Lower lobe of right lung (tissue), 2 donors: ENCODE measurements around the gene PALLD. TPM values are rescaled to one million over a fixed set of nuclear protein-coding genes. Genes with fewer than 3 reads are reported as not detected.
"Not testable (repeated sequence)": the region's sequence is repeated elsewhere in the genome, so short reads cannot be mapped to it uniquely, and the experiment has no call there.

Source experiments
- ATAC-seq, 2 donors: fragments of 200-7000 bp; cut with Tn5 transposase; one replicate each; pipeline ENCODE4 v1.9.1; 2020 to 2022; ENCODE audit warnings: mild to moderate bottlenecking in 2 of 2, moderate library complexity in 2 of 2
- DNase-seq: peaks from one replicate; pipeline ENCODE4 v3.0.0-alpha.2; 2020
- H3K27ac ChIP-seq: fragments of 200-600 bp; one replicate; pipeline ENCODE4 v1.8.0; 2022
- H3K27me3 ChIP-seq: fragments of 200-600 bp; one replicate; pipeline ENCODE4 v1.8.0; 2022; ENCODE audit warnings: low read depth
- H3K36me3 ChIP-seq: fragments of 200-600 bp; one replicate; pipeline ENCODE4 v1.8.0; 2022; ENCODE audit warnings: mild to moderate bottlenecking
- H3K4me1 ChIP-seq: fragments of 200-600 bp; one replicate; pipeline ENCODE4 v1.8.0; 2022
- H3K4me3 ChIP-seq: fragments of 200-600 bp; one replicate; pipeline ENCODE4 v1.8.0; 2022; ENCODE audit warnings: mild to moderate bottlenecking
- H3K9me3 ChIP-seq: fragments of 200-600 bp; one replicate; pipeline ENCODE4 v1.8.0; 2022
- CTCF ChIP-seq: fragments of 200-600 bp; IDR thresholded peaks from one replicate; pipeline ENCODE4 v1.8.0; 2022; ENCODE audit warnings: antibody characterized with exemption, mild to moderate bottlenecking
- intact Hi-C: fragments of 100-400 bp; cut with DNase I; formaldehyde crosslinking; loops from one replicate; pipeline ENCODE4 v1.11.0; 2022
- total RNA-seq: library from RNA; stranded (reverse); fragmentation: NEBNext Ultra II Directional; extraction: Animal tissue kit (Norgen Biotek cat#: 25700); gene quantifications from one replicate; pipeline ENCODE4 v1.2.1, GENCODE V29; 2021
- donor health status: DM: no; HTN: yes; CAD: no; lungs with severe emphysema.

Gene PALLD
- total RNA-seq, 1 donor from 2014 or later = 91.9 TPM

DNA sequence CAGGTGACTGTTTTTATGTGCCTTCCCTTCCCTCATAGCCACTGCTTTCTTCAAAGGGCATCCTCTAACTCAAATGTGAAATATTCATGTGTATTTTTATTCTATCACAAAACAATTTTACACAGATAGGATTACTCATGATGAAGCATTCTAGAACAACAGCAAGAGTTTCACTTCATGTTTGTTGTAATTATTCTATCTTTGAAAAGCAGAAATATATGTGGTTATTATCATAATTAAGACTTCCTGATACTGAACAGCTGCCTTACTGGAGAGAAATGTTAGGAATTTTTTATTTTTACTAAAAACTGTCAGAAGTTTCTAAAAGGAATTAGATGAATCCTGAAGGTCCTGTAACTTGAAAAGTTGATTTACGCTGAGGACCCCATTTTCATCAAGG lies 229.1 kb downstream of the PALLD start:
- Histone ChIP-seq H3K4me1 (no peaks in the 10 kb centered on the region), H3K27ac (no peak overlapping the region), H3K36me3 (no peaks in the 10 kb centered on the region), H3K9me3 (peaks cover 9% of the 10 kb centered on the region), H3K4me3 (no peak overlapping the region), H3K27me3 (no peaks in the 10 kb centered on the region)
- intact Hi-C loops = no loop called here
- TF ChIP-seq CTCF = no peak
- DNase-seq (no peak), ATAC-seq (no peak)

- intact Hi-C loops, H3K27me3 ChIP-seq: not testable (repeated sequence)
Measured at GRCh38 chr4:168727181-168727580, 230.3 kb downstream of the PALLD start.

GRCh38 chr4:168731006-168731636 lies 234.3 kb downstream of the PALLD start:
- H3K36me3 ChIP-seq = no peaks in the 10 kb centered on the region
- DNase-seq (no peak), ATAC-seq (no peak)
- no peak overlapping the region for H3K4me3 ChIP-seq
- H3K4me1 ChIP-seq = no peaks in the 10 kb centered on the region
- H3K27ac ChIP-seq = no peak overlapping the region
- TF ChIP-seq CTCF = no peak
- no peaks in the 10 kb centered on the region for H3K27me3 ChIP-seq
- H3K9me3 ChIP-seq = peaks cover 9% of the 10 kb centered on the region
- intact Hi-C loops = no loop called here

More at GRCh38 chr4:168727181-168727580, 230.3 kb downstream of the PALLD start:
- not testable (repeated sequence) for H3K36me3 ChIP-seq, H3K4me3 ChIP-seq, H3K9me3 ChIP-seq, H3K4me1 ChIP-seq, H3K27ac ChIP-seq, ATAC-seq, DNase-seq

- Histone ChIP-seq H3K36me3 (no peaks in the 10 kb centered on the region), H3K27me3 (no peaks in the 10 kb centered on the region), H3K9me3 (peaks cover 9% of the 10 kb centered on the region), H3K4me1 (no peaks in the 10 kb centered on the region), H3K4me3 (no peak overlapping the region), H3K27ac (no peak overlapping the region)
- ATAC-seq (no peak), DNase-seq (no peak)
- no peak for TF ChIP-seq CTCF
- intact Hi-C loops = no loop called here
Measured at GRCh38 chr4:168731706-168732414, 235.0 kb downstream of the PALLD start.

GRCh38 chr4:168732714-168733113 lies 235.9 kb downstream of the PALLD start:
- H3K27me3 ChIP-seq = no peaks in the 10 kb centered on the region
- ATAC-seq = no peak
- H3K9me3 ChIP-seq = peaks cover 3% of the 10 kb centered on the region
- H3K36me3 ChIP-seq = no peaks in the 10 kb centered on the region
- intact Hi-C loops = no loop called here
- DNase-seq = no peak
- no peak overlapping the region for H3K27ac ChIP-seq
- no peak overlapping the region for H3K4me3 ChIP-seq
- TF ChIP-seq CTCF = no peak
- H3K4me1 ChIP-seq = no peaks in the 10 kb centered on the region
